Vagina (tissue), 2 donors: ENCODE data around the gene COQ7.

Source experiments
- POLR2A ChIP-seq, 2 donors: fragments of 450-650 bp; IDR thresholded peaks; one replicate each; pipeline ENCODE4 v1.6.1; 2017; ENCODE audit warnings: antibody characterized with exemption in 2 of 2, mild to moderate bottlenecking in 2 of 2, moderate library complexity in 2 of 2
- POLR2AphosphoS5 ChIP-seq, 2 donors: sonication (generic); formaldehyde crosslinking; IDR thresholded peaks; one replicate each; pipeline ENCODE4 v1.9.0; 2017; ENCODE audit warnings: antibody characterized with exemption in 2 of 2, mild to moderate bottlenecking in 2 of 2, low read depth in 1 of 2; ENCODE audit not compliant: insufficient read depth in 1 of 2

GRCh38 chr16:19105891-19106624 is 38.6 kb downstream of the COQ7 start:
- TF ChIP-seq POLR2AphosphoS5 (IDR thresholded peaks at IDR 0.05; ENCODE audit: insufficient read depth in 1 of 2, low read depth in 1 of 2) (no peak), POLR2A (IDR thresholded peaks at IDR 0.05) (no peak)
